ENCODE results near the gene PROX1.
"Not testable (repeated sequence)": the region's sequence is repeated elsewhere in the genome, so short reads cannot be mapped to it uniquely, and the experiment has no call there.

Gene PROX1

GRCh38 chr1:214075999-214076707 is 88.4 kb downstream of the PROX1 start:
- no peak for DNase-seq

- DNase-seq, result peak in 1 of 2 experiments; percentile 70
Observed at GRCh38 chr1:214076708-214077065, 88.9 kb downstream of the PROX1 start.

GRCh38 chr1:214078950-214079349 is 91.2 kb downstream of the PROX1 start:
- no peak for DNase-seq

GRCh38 chr1:214085325-214085724 is 97.6 kb downstream of the PROX1 start:
- DNase-seq, result no peak

- no peak for DNase-seq
Observed at GRCh38 chr1:214086945-214087344, 99.2 kb downstream of the PROX1 start.

GRCh38 chr1:214089003-214089402 is 101.2 kb downstream of the PROX1 start:
- DNase-seq, result not testable (repeated sequence)
